ENCODE measurements around the gene SPINK4.

DNA sequence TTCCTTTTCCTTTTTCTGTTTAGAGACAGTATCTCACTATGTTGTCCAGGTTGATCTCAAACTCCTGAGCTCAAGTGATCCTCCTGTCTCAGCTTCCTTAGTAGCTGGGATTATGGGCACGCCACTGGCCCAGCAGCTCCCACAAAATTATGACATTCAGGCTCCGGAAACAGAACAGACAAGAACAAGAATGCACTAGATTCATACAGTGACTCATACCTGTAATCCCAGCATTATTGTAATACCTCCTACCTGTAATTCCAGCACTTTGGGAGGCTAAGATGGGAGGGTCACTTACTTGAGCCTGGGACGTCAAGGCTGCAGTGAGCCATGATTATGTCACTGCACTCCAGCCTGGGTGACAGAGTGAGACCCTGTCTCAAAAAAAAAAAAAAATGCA, 46.1 kb upstream of the SPINK4 start:
- TF ChIP-seq GATA2 (IDR thresholded peaks at IDR 0.05; ENCODE audit: low read depth, low read length) (no peak), GATA3 (IDR thresholded peaks at IDR 0.05; ENCODE audit: low read depth, low read length) (no peak)
